ENCODE data around the gene SUMO2. TPM values are rescaled to one million over a fixed set of nuclear protein-coding genes. Genes with fewer than 3 reads are reported as not detected.
"Not testable (repeated sequence)": the region's sequence is repeated elsewhere in the genome, so short reads cannot be mapped to it uniquely, and the experiment has no call there.

The SUMO2 gene
- total RNA-seq, 1 experiment from 2014 or later = 650 TPM

GRCh38 chr17:75159196-75160031, 23.3 kb downstream of the SUMO2 start:
- peak overlapping the region; percentile 49; the same call in 1 of the 2 replicates for H3K27ac Mint-ChIP-seq
- H3K27me3 Mint-ChIP-seq (ENCODE audit: low read depth) = no peaks in the 10 kb centered on the region
- peaks cover 21% of the 10 kb centered on the region for H3K4me1 Mint-ChIP-seq
- H3K4me3 Mint-ChIP-seq = no peak overlapping the region
- H3K9me3 Mint-ChIP-seq = no peaks in the 10 kb centered on the region
- TF ChIP-seq ZNF138 (CRISPR knock-in tag; conservative IDR thresholded peaks at IDR 0.05) = no peak
- peaks cover 6% of the 10 kb centered on the region; the same call in 1 of the 2 replicates for H3K36me3 Mint-ChIP-seq
- ChIA-PET CTCF (interaction anchor here (0.8 kb wide), 2 partner anchors 13 to 81 kb away, joined by 3 read pairs; no protein-coding TSS in a partner anchor), POLR2A (interaction anchor here (0.7 kb wide), 1 partner anchor 40 kb away, joined by 3 read pairs; no protein-coding TSS in a partner anchor)
- no peak for DNase-seq (ENCODE audit: low spot score)
- ATAC-seq = no peak

- H3K27me3 Mint-ChIP-seq (ENCODE audit: low read depth); ATAC-seq; H3K9me3 Mint-ChIP-seq; H3K4me3 Mint-ChIP-seq; H3K36me3 Mint-ChIP-seq; POLR2A ChIA-PET; DNase-seq (ENCODE audit: low spot score): not testable (repeated sequence)
- CTCF ChIA-PET = interaction anchor here (0.7 to 0.8 kb wide), 2 partner anchors 14 to 171 kb away, joined by 3 to 5 read pairs; partner anchors contain the start of gene CDR2L
- H3K4me1 Mint-ChIP-seq = peaks cover 21% of the 10 kb centered on the region
- 0 out of 2 replicates have a peak overlapping the region, but pooled peaks have one; percentile 29 for H3K27ac Mint-ChIP-seq
Measured at GRCh38 chr17:75158480-75158879, 24.3 kb downstream of the SUMO2 start.

- DNase-seq (ENCODE audit: low spot score) = peak; percentile 23
- TF ChIP-seq TEAD1 (CRISPR knock-in tag; IDR thresholded peaks at IDR 0.05) (no peak), CDX4 (CRISPR knock-in tag; IDR thresholded peaks at IDR 0.05; ENCODE audit: borderline replicate concordance) (no peak), MYBL2 (CRISPR knock-in tag; IDR thresholded peaks at IDR 0.05) (no peak), RORB (CRISPR knock-in tag; IDR thresholded peaks at IDR 0.05) (no peak), E2F5 (CRISPR knock-in tag; IDR thresholded peaks at IDR 0.05) (no peak), MLX (CRISPR knock-in tag; IDR thresholded peaks at IDR 0.05) (no peak), NFYB (CRISPR knock-in tag; conservative IDR thresholded peaks at IDR 0.05; ENCODE audit: low read depth) (no peak), EMX1 (CRISPR knock-in tag; IDR thresholded peaks at IDR 0.05) (no peak), ETV6 (CRISPR knock-in tag; IDR thresholded peaks at IDR 0.05) (no peak), RELA (CRISPR knock-in tag; IDR thresholded peaks at IDR 0.05; ENCODE audit: borderline replicate concordance) (no peak), ZNF138 (CRISPR knock-in tag; conservative IDR thresholded peaks at IDR 0.05) (no peak), MXD4 (CRISPR knock-in tag; IDR thresholded peaks at IDR 0.05; ENCODE audit: borderline replicate concordance) (no peak), AR (CRISPR knock-in tag; IDR thresholded peaks at IDR 0.05) (no peak), SOX15 (CRISPR knock-in tag; IDR thresholded peaks at IDR 0.05) (no peak), ZNF281 (CRISPR knock-in tag; IDR thresholded peaks at IDR 0.05) (no peak), FOXP4 (CRISPR knock-in tag; IDR thresholded peaks at IDR 0.05) (no peak), SMAD4 (CRISPR knock-in tag; IDR thresholded peaks at IDR 0.05) (no peak), ATF3 (CRISPR knock-in tag; conservative IDR thresholded peaks at IDR 0.05) (no peak)
- Mint-ChIP-seq H3K27ac (peak overlapping the region; percentile 94), H3K36me3 (peaks cover 7% of the 10 kb centered on the region; the same call in 1 of the 2 replicates), H3K4me1 (peaks cover 43% of the 10 kb centered on the region), H3K4me3 (peak overlapping the region; percentile 81), H3K9me3 (no peaks in the 10 kb centered on the region), H3K27me3 (ENCODE audit: low read depth) (peaks cover 3% of the 10 kb centered on the region; the same call in 1 of the 2 replicates)
- CTCF ChIA-PET = interaction anchor here (0.5 to 2.3 kb wide), 10 partner anchors 17 to 770 kb away, joined by 3 to 18 read pairs (median 5); partner anchors contain the start of genes MIF4GD and NT5C
- peak; percentile 4 for ATAC-seq
- POLR2A ChIA-PET = interaction anchor here (0.6 to 1.5 kb wide), 8 partner anchors 13 to 68 kb away, joined by 3 to 9 read pairs (median 4); partner anchors contain the start of genes NUP85 and SLC16A5
Measured at GRCh38 chr17:75155191-75155601, 27.6 kb downstream of the SUMO2 start.
